Loucy (cell line): Measurements from ENCODE around the gene LGALS3.

Experiments
- CTCF ChIP-seq: fragments of 200-600 bp; sonication (generic); conservative IDR thresholded peaks from 2 replicates; pipeline ENCODE4 v1.5.1; 2014; ENCODE audit warnings: mild to moderate bottlenecking, antibody characterized with exemption, low read length
- EZH2phosphoT487 ChIP-seq: fragments of 200-600 bp; IDR thresholded peaks from 2 replicates; pipeline ENCODE4 v1.6.1; 2018; ENCODE audit warnings: antibody characterized with exemption, mild to moderate bottlenecking, moderate library complexity, borderline replicate concordance

- TF ChIP-seq CTCF (peak; percentile 71), EZH2phosphoT487 (no peak)
Observed at GRCh38 chr14:55160989-55161388, 31.9 kb downstream of the LGALS3 start.
